Neural progenitor cell (in vitro differentiated cells): ENCODE data around the gene RGS10. TPM values are rescaled to one million over a fixed set of nuclear protein-coding genes. Genes with fewer than 3 reads are reported as not detected.
"Not testable (repeated sequence)": the region's sequence is repeated elsewhere in the genome, so short reads cannot be mapped to it uniquely, and the experiment has no call there.

Experiments
- DNase-seq: peaks from one replicate; pipeline ENCODE4 v3.0.0-alpha.2; 2016; ENCODE audit warnings: low spot score
- H2AFZ ChIP-seq: fragments of 200-600 bp; sonication (generic); replicated peaks from 2 replicates; pipeline ENCODE4 v1.6.1; 2016; ENCODE audit warnings: antibody characterized with exemption
- H3F3A ChIP-seq: fragments of 200-600 bp; sonication (generic); 2 replicates; pipeline ENCODE4 v1.6.1; 2016; ENCODE audit warnings: antibody characterized with exemption, low read depth
- H3K27ac ChIP-seq: fragments of 200-600 bp; sonication (generic); 2 replicates; pipeline ENCODE4 v1.5.1; 2016; ENCODE audit warnings: mild to moderate bottlenecking
- H3K27me3 ChIP-seq: fragments of 200-600 bp; sonication (generic); 2 replicates; pipeline ENCODE4 v1.6.1; 2016; ENCODE audit warnings: mild to moderate bottlenecking, moderate library complexity
- H3K36me3 ChIP-seq: fragments of 200-600 bp; sonication (generic); 2 replicates; pipeline ENCODE4 v1.5.1; 2016
- H3K4me1 ChIP-seq: fragments of 200-600 bp; sonication (generic); 2 replicates; pipeline ENCODE4 v1.6.1; 2016; ENCODE audit warnings: mixed run types
- H3K4me2 ChIP-seq: fragments of 200-600 bp; sonication (generic); 2 replicates; pipeline ENCODE4 v1.6.1; 2016
- H3K4me3 ChIP-seq: fragments of 200-600 bp; sonication (generic); 2 replicates; pipeline ENCODE4 v1.5.1; 2016
- H3K79me2 ChIP-seq: fragments of 200-600 bp; sonication (generic); 2 replicates; pipeline ENCODE4 v1.6.1; 2016; ENCODE audit warnings: low read depth
- H3K9ac ChIP-seq: fragments of 200-600 bp; sonication (generic); 2 replicates; pipeline ENCODE4 v1.6.1; 2016
- H3K9me3 ChIP-seq: fragments of 200-600 bp; sonication (generic); 2 replicates; pipeline ENCODE4 v1.5.1; 2016; ENCODE audit warnings: low read depth
- H4K20me1 ChIP-seq: fragments of 200-600 bp; sonication (generic); 2 replicates; pipeline ENCODE4 v1.6.1; 2016; ENCODE audit warnings: low read depth
- H3K27ac Mint-ChIP-seq: 3 replicates; pipeline ENCODE4 v1.8.0; 2021; ENCODE audit warnings: mixed read lengths
- H3K27me3 Mint-ChIP-seq: 2 replicates; pipeline ENCODE4 v1.8.0; 2022; ENCODE audit warnings: low read depth, mild to moderate bottlenecking, inconsistent platforms, moderate library complexity, mixed read lengths; ENCODE audit not compliant: insufficient read depth
- H3K36me3 Mint-ChIP-seq: 3 replicates; pipeline ENCODE4 v1.8.0; 2021; ENCODE audit warnings: mixed read lengths
- H3K4me1 Mint-ChIP-seq: 3 replicates; pipeline ENCODE4 v1.8.0; 2021; ENCODE audit warnings: mixed read lengths
- H3K4me3 Mint-ChIP-seq: 3 replicates; pipeline ENCODE4 v1.8.0; 2021; ENCODE audit warnings: mild to moderate bottlenecking, moderate library complexity, mixed read lengths
- H3K9me3 Mint-ChIP-seq: 3 replicates; pipeline ENCODE4 v1.8.0; 2020; ENCODE audit warnings: mixed read lengths
- CTCF ChIP-seq: fragments of 200-600 bp; sonication (generic); IDR thresholded peaks from 2 replicates; pipeline ENCODE4 v1.5.1; 2017; ENCODE audit warnings: antibody characterized with exemption, mild to moderate bottlenecking
- EZH2 ChIP-seq: fragments of 200-600 bp; sonication (generic); IDR thresholded peaks from 2 replicates; pipeline ENCODE4 v1.6.1; 2017; ENCODE audit warnings: antibody characterized with exemption, mild to moderate bottlenecking, moderate library complexity
- EZH2phosphoT487 ChIP-seq: fragments of 200-600 bp; sonication (generic); IDR thresholded peaks from 2 replicates; pipeline ENCODE4 v1.6.1; 2017; ENCODE audit warnings: antibody characterized with exemption
- total RNA-seq: library from RNA; depleted of rRNA; stranded (reverse); fragments of >200 nt; gene quantifications from 2 replicates; pipeline ENCODE4 v1.2.3, GENCODE V29; 2015; ENCODE audit warnings: low replicate concordance

The RGS10 gene
- total RNA-seq, 1 donor from 2014 or later: 12.0 TPM

- Histone ChIP-seq H3K4me2 (no peak overlapping the region), H3K9ac (no peak overlapping the region), H2AFZ (no peak overlapping the region), H3K27me3 (peaks cover 18% of the 10 kb centered on the region), H4K20me1 (no peaks in the 10 kb centered on the region), H3K79me2 (no peaks in the 10 kb centered on the region), H3K36me3 (no peaks in the 10 kb centered on the region), H3K4me3 (no peak overlapping the region), H3K27ac (no peak overlapping the region), H3F3A (no peaks in the 10 kb centered on the region), H3K4me1 (no peaks in the 10 kb centered on the region), H3K9me3 (no peaks in the 10 kb centered on the region)
- no peak overlapping the region for H3K27ac Mint-ChIP-seq
- peaks cover 11% of the 10 kb centered on the region for H3K27me3 Mint-ChIP-seq
- no peak for DNase-seq
- H3K9me3 Mint-ChIP-seq: no peaks in the 10 kb centered on the region
- no peak for TF ChIP-seq CTCF
- TF ChIP-seq EZH2: no peak
- no peak for TF ChIP-seq EZH2phosphoT487
- H3K4me3 Mint-ChIP-seq: no peak overlapping the region
- peaks cover 11% of the 10 kb centered on the region for H3K4me1 Mint-ChIP-seq
- no peaks in the 10 kb centered on the region for H3K36me3 Mint-ChIP-seq
Measured at GRCh38 chr10:119535305-119535704, 7.2 kb downstream of the RGS10 start.

- H3K9ac ChIP-seq: no peak overlapping the region
- no peak overlapping the region for H3K4me3 ChIP-seq
- Mint-ChIP-seq H3K4me3 (no peak overlapping the region), H3K9me3 (no peaks in the 10 kb centered on the region), H3K27me3 (peaks cover 10% of the 10 kb centered on the region), H3K27ac (no peak overlapping the region), H3K4me1 (peaks cover 11% of the 10 kb centered on the region), H3K36me3 (no peaks in the 10 kb centered on the region)
- TF ChIP-seq CTCF (no peak), EZH2phosphoT487 (no peak), EZH2 (no peak)
- H3K27me3 ChIP-seq: no peaks in the 10 kb centered on the region
- no peaks in the 10 kb centered on the region for H3K79me2 ChIP-seq
- no peaks in the 10 kb centered on the region for H4K20me1 ChIP-seq
- no peak for DNase-seq
- no peak overlapping the region for H3K27ac ChIP-seq
- no peaks in the 10 kb centered on the region for H3K36me3 ChIP-seq
- H3K4me2 ChIP-seq: no peak overlapping the region
- no peaks in the 10 kb centered on the region for H3K9me3 ChIP-seq
- H2AFZ ChIP-seq: no peak overlapping the region
- no peaks in the 10 kb centered on the region for H3F3A ChIP-seq
- no peaks in the 10 kb centered on the region for H3K4me1 ChIP-seq
Measured at GRCh38 chr10:119533473-119533872, 9.0 kb downstream of the RGS10 start.

DNA sequence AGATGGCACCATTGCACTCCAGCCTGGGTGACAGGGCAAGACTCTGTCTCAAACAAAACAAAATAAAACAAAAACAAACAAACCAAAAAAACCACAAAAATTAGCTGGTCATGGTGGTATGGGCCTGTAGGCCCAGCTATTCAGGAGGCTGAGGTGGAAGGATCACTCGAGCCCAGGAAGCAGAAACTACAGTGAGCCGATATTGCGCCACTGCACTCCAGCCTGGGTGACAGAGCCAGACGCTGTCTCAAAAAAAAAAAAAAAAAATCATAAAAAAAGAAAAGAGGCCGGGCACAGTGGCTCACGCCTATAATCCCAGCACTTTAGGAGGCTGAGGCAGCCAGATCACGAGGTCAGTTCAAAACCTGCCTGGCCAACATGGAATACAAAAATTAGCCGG is 9.7 kb downstream of the RGS10 start:
- peaks cover 10% of the 10 kb centered on the region for H3K27me3 Mint-ChIP-seq
- not testable (repeated sequence) for H2AFZ ChIP-seq, H3K27ac Mint-ChIP-seq

GRCh38 chr10:119532251-119532650 is 10.3 kb downstream of the RGS10 start:
- H3K9me3 ChIP-seq, H2AFZ ChIP-seq, H3K36me3 ChIP-seq, H3K4me3 Mint-ChIP-seq, DNase-seq, H3K27me3 ChIP-seq, H3K9ac ChIP-seq, H3K4me2 ChIP-seq, H3F3A ChIP-seq, H3K27me3 Mint-ChIP-seq, H3K4me3 ChIP-seq, H3K79me2 ChIP-seq, H4K20me1 ChIP-seq, H3K36me3 Mint-ChIP-seq, H3K9me3 Mint-ChIP-seq, H3K4me1 Mint-ChIP-seq, H3K27ac Mint-ChIP-seq, H3K4me1 ChIP-seq, H3K27ac ChIP-seq: not testable (repeated sequence)

More for the DNA sequence above, 9.7 kb downstream of the RGS10 start:
- H3K4me1 ChIP-seq, H3K79me2 ChIP-seq, H3K27ac ChIP-seq, H3K27me3 ChIP-seq, H3K4me3 Mint-ChIP-seq, H3K36me3 ChIP-seq, H3F3A ChIP-seq, H3K4me3 ChIP-seq, H3K9me3 ChIP-seq, H3K4me1 Mint-ChIP-seq, H3K4me2 ChIP-seq, H3K36me3 Mint-ChIP-seq, H4K20me1 ChIP-seq, DNase-seq, H3K9ac ChIP-seq, H3K9me3 Mint-ChIP-seq: not testable (repeated sequence)
